A549 (cell line): ENCODE measurements around the gene IER3IP1.

Experiments
- CHD2 ChIP-seq: fragments of 150-350 bp; IDR thresholded peaks from 2 replicates; pipeline ENCODE4 v1.6.1; 2014; ENCODE audit warnings: low read length; ENCODE audit not compliant: partially characterized antibody
- CTCF ChIP-seq: fragments of >200 bp; sonication (Bioruptor Twin); formaldehyde crosslinking; IDR thresholded peaks from 3 replicates; pipeline ENCODE4 v1.5.1; 2016
- ELK1 ChIP-seq: fragments of 150-350 bp; IDR thresholded peaks from 2 replicates; pipeline ENCODE4 v1.6.1; 2014; ENCODE audit warnings: low read depth, mild to moderate bottlenecking, low read length
- EP300 ChIP-seq, 2 experiments: fragments of >200 bp; sonication (Bioruptor Twin); formaldehyde crosslinking; IDR thresholded peaks; 2 replicates in 1 of 2; 3 replicates in 1 of 2; pipeline ENCODE4 v1.6.1; 2016 to 2017
- ESRRA ChIP-seq: fragments of 150-350 bp; IDR thresholded peaks from 2 replicates; pipeline ENCODE4 v1.6.1; 2014; ENCODE audit warnings: mild to moderate bottlenecking, low read length, borderline replicate concordance
- FOSL2 ChIP-seq, 2 experiments: fragments of 450-650 bp in 1 of 2; fragments of >200 bp in 1 of 2; sonication (Bioruptor Twin) in 1 of 2; formaldehyde crosslinking; IDR thresholded peaks; 2 replicates each; pipeline versions ENCODE4 v1.5.0 to v1.6.1; 2016 to 2020; ENCODE audit warnings: mild to moderate bottlenecking in 1 of 2, moderate library complexity in 1 of 2
- KDM5A ChIP-seq: fragments of 200-600 bp; sonication (generic); IDR thresholded peaks from 2 replicates; pipeline ENCODE4 v1.6.1; 2016; ENCODE audit warnings: antibody characterized with exemption, mild to moderate bottlenecking
- MAX ChIP-seq: IDR thresholded peaks from 2 replicates; pipeline ENCODE4 v1.6.1; 2012
- POLR2A ChIP-seq: IDR thresholded peaks from 2 replicates; pipeline ENCODE4 v1.6.1; 2012; ENCODE audit warnings: mild to moderate bottlenecking, low read length

GRCh38 chr18:47115205-47115604 is 61.0 kb downstream of the IER3IP1 start:
- TF ChIP-seq FOSL2 (IDR thresholded peaks at IDR 0.05) (no peak), FOSL2 (CRISPR knock-in tag; IDR thresholded peaks at IDR 0.05) (no peak), CTCF (no peak), ESRRA (no peak), EP300 (IDR thresholded peaks at IDR 0.05) (no peak), MAX (no peak), CHD2 (no peak), KDM5A (no peak), ELK1 (no peak), POLR2A (no peak)
